ENCODE measurements around the gene ELOVL5. TPM values are rescaled to one million over a fixed set of nuclear protein-coding genes. Genes with fewer than 3 reads are reported as not detected.

The ELOVL5 gene
- total RNA-seq, 1 experiment from 2014 or later, result 121 TPM

GRCh38 chr6:53220605-53221004, 128.1 kb downstream of the ELOVL5 start:
- Histone ChIP-seq H3K56ac (ENCODE audit: insufficient read length, low read depth, low read length) (no peak overlapping the region), H3K27me3 (ENCODE audit: insufficient read depth, low read length) (no peaks in the 10 kb centered on the region), H2BK15ac (ENCODE audit: low read depth, low read length) (no peak overlapping the region), H2BK20ac (ENCODE audit: low read depth, low read length, poor library complexity, severe bottlenecking) (no peak overlapping the region), H3K23ac (ENCODE audit: insufficient read length, low read depth, low read length) (no peak overlapping the region), H4K91ac (ENCODE audit: insufficient read length, low read depth, low read length) (no peak overlapping the region), H3T11ph (ENCODE audit: low read length) (no peak overlapping the region), H3K18ac (ENCODE audit: insufficient read length, low read depth, low read length) (no peak overlapping the region), H3K9me3 (ENCODE audit: control insufficient read depth, low read depth, low read length) (no peaks in the 10 kb centered on the region), H2AK5ac (ENCODE audit: insufficient read length, low read length) (no peak overlapping the region), H3K79me2 (ENCODE audit: insufficient read depth, low read length) (no peaks in the 10 kb centered on the region), H3K4me2 (ENCODE audit: insufficient read depth, insufficient read length, low read length) (no peak overlapping the region), H3K79me1 (ENCODE audit: insufficient read depth, low read depth, low read length, poor library complexity, severe bottlenecking) (no peaks in the 10 kb centered on the region), H3K9ac (ENCODE audit: extremely low read depth, insufficient read length, low read length) (no peak overlapping the region), H3K23me2 (ENCODE audit: insufficient read length, low read depth, low read length, poor library complexity, severe bottlenecking) (no peaks in the 10 kb centered on the region), H3K4me1 (ENCODE audit: insufficient read depth, low read length) (no peaks in the 10 kb centered on the region), H3K27ac (ENCODE audit: insufficient read length, low read depth, low read length) (no peak overlapping the region), H2BK120ac (ENCODE audit: low read depth, low read length, poor library complexity, severe bottlenecking) (no peak overlapping the region), H2BK12ac (ENCODE audit: insufficient read length, low read depth, low read length) (no peak overlapping the region), H3K14ac (ENCODE audit: insufficient read depth, low read length) (no peak overlapping the region), H2AFZ (ENCODE audit: low read length) (no peak overlapping the region), H4K5ac (ENCODE audit: insufficient read length, low read depth, low read length) (no peak overlapping the region), H2BK5ac (ENCODE audit: insufficient read length, low read length) (no peak overlapping the region), H3K4ac (ENCODE audit: low read depth, low read length) (no peak overlapping the region), H4K20me1 (ENCODE audit: control insufficient read depth, insufficient read depth, insufficient read length) (no peaks in the 10 kb centered on the region), H4K8ac (replicated peaks; ENCODE audit: insufficient read length, low read depth, low read length) (no peak overlapping the region)
- Mint-ChIP-seq H3K27me3 (ENCODE audit: low read depth) (no peaks in the 10 kb centered on the region), H3K9me3 (no peaks in the 10 kb centered on the region), H3K36me3 (ENCODE audit: insufficient read depth in 1 of 3, low read depth in 3 of 3) (no peaks in the 10 kb centered on the region), H3K4me1 (no peaks in the 10 kb centered on the region), H3K4me3 (no peak overlapping the region), H3K27ac (no peak overlapping the region)
- DNase-seq, result no peak
- TF ChIP-seq CTCF (conservative IDR thresholded peaks at IDR 0.05), result no peak

Small RNA genes lying within 50 kb of the gene (microRNA-seq; reads per million reads assigned to microRNA genes)
- not detected for gene MIR5685 (ENCODE audit: borderline microRNAs expressed)

Other genes with a start within 250 kb of the ELOVL5 start
- 0.07 TPM in 1 of 2 replicates, not detected in the other for gene GCM1, start 200.1 kb downstream of the ELOVL5 start, total RNA-seq (2021)
- gene GCLC, start 196.2 kb upstream of the ELOVL5 start, total RNA-seq (2021), result 48.2 and 55.5 TPM in 2 replicates

Measured in H9 (cell line).